ENCODE data around the gene ERFL.

DNA sequence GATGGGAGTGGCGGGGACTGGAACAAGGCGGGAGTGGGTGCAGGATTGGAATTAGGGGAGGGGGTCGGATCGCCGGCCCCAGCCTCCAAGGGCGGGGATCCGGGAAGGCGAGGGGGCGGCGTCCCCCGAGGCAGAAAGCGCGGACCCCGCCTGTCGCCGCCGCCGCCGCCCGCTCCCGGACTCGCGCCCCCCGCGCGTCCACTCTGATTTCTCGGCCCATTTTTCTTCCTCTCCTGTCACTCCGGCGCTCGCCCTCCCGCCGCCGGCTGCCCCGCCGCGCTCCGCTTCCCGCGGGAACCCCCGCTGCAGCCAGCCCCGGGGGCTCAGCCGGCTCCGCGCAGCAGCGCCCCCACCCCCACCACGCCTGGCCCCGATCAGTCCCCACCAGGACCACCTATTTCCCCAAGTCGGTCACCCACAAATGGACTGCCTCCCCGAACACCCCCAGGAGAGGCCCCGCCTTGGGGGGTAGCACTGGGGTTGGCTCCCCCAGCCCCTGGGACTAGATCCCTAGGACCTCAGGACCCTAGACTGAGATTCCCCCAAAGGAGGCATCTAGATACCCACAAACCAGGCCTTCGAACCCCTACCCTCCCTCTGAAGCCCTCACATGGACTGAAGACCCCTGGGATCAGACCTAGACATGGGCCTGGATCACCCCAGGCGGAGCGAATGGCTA lies 12.6 kb upstream of the ERFL start:
- no peak for TF ChIP-seq POLR2A (IDR thresholded peaks at IDR 0.05)
- TF ChIP-seq, protein P1, sequence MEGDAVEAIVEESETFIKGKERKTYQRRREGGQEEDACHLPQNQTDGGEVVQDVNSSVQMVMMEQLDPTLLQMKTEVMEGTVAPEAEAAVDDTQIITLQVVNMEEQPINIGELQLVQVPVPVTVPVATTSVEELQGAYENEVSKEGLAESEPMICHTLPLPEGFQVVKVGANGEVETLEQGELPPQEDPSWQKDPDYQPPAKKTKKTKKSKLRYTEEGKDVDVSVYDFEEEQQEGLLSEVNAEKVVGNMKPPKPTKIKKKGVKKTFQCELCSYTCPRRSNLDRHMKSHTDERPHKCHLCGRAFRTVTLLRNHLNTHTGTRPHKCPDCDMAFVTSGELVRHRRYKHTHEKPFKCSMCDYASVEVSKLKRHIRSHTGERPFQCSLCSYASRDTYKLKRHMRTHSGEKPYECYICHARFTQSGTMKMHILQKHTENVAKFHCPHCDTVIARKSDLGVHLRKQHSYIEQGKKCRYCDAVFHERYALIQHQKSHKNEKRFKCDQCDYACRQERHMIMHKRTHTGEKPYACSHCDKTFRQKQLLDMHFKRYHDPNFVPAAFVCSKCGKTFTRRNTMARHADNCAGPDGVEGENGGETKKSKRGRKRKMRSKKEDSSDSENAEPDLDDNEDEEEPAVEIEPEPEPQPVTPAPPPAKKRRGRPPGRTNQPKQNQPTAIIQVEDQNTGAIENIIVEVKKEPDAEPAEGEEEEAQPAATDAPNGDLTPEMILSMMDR (IDR thresholded peaks at IDR 0.05): no peak
